HG03159 (cell line): ENCODE results near the gene CHMP6.

Experiments
- ATAC-seq: cut with Tn5 transposase; IDR thresholded peaks from one replicate; pipeline ENCODE4 v1.9.1; 2021; ENCODE audit warnings: mild to moderate bottlenecking, moderate library complexity; ENCODE audit not compliant: unreplicated experiment

CHMP6 gene

GRCh38 chr17:80970762-80971703 is 20.6 kb upstream of the CHMP6 start:
- ATAC-seq, result no peak

DNA sequence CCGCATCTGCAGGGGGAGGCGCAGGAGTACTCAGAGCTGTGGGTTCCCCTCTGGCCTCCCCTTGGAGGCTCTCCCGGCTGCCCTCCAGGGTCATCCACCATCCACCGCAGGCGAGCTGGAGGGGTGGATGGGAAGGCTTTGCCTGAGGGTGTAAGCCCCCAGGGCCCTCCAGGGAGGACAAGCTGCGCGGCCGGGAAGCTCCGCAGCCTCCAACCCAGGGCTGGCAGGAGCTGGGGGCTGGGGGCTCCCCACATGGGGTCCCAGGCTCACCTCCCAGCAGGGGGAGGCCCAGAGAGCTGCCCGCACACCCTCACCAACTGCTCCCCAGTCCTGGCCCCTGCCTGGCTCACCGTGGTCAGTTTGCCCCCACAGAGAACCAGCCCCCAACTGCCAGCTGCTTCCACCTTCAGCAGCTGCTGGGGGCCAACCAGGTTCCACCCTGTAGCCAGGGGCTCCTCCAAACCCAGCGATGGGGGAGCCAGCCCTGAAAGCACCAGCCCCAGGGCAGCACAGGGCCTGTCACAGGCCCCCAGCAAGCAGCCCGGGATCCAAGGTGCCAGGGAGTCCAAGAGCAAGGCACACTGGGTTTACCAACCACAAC is 19.8 kb upstream of the CHMP6 start:
- ATAC-seq, result no peak

DNA sequence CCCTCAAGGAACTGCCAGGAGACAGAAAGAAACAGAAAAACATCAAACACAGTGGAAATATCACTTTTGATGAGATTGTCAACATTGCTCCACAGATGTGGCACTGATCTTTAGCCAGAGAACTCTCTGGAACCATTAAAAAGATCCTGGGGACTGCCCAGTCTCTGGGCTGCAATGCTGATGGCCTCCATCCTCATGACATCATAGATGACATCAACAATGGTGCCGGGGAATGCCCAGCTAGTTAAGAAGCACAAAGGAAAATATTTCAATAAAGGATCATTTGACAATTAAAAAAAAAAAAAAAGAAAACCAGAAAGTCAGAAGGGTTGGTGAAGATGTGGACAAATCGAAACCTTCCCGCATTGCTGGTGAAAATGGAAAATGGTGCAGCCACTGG is 14.9 kb upstream of the CHMP6 start:
- no peak for ATAC-seq

GRCh38 chr17:80977172-80977571 is 14.5 kb upstream of the CHMP6 start:
- ATAC-seq, result no peak

GRCh38 chr17:80978499-80979497 is 12.8 kb upstream of the CHMP6 start:
- ATAC-seq, result no peak

DNA sequence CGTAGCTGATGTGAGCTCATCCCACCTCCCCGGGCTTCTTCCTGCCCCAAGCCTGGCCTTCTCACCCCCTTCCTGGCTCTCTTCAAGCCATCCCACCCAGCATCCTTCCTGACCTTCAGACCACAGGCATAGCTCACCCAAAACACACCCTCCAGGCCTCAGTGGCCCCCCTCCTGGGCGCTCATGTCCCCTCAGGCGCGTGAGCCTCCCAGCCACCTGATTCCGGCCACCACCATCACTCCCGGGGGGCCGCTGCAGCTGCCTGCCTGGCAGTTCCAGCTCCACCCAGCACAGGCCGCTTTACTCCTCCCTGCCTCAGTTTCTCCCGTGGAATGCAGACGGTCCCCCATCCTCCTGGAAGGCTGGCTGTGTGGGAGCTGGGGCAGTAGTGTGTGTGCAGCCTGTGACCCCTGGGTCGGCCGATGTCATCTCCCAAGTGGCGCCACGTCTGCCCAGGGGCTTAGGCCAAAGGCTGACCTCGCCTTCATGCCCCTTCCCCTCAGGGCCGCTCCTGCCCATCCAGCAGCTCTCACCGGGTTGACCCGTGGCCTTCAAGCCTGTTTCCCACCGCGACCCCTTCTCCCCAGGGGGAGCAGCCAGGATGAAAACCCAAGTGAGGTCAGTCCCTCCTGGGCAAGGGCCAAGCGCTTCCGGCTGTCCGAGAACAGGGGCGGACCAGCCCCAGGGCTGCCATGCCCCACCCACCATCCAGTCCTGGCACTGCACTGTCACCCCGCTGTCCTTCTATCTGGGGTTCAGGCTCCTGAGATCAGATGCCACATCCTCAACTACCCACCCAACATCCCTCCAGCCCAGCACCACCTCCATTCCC is 11.9 kb upstream of the CHMP6 start:
- no peak for ATAC-seq

DNA sequence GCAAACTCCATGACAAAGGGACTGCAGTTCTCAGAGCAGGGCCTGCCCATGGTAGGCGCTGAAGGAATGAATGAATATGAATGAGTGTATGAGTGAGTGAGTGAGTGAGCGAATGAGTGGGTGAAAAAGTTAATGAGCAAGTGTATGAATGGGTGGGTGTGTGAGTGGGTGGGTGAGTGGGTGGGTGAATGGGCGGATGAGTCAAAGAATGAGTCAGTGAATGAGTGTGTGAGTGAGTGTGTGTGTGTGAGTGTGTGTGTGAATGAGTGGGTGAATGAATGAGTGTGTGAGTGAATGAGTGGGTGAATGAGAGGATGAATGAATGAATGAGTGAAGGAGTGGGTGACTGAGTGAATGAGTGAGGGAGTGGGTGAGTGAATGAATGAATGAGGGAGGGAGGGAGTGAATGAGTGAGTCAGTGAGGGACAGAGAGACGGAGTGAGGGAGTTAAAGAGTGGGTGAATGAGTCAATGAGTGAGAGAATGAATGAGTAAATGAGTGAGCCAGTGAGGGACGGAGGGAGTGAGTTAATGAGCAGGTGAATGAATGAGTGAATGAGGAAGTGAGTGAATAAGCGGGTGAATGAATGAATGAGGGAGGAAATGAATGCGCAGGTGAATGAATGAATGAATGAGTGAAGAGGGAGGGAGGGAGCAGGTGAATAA is 11.1 kb upstream of the CHMP6 start:
- no peak for ATAC-seq

DNA sequence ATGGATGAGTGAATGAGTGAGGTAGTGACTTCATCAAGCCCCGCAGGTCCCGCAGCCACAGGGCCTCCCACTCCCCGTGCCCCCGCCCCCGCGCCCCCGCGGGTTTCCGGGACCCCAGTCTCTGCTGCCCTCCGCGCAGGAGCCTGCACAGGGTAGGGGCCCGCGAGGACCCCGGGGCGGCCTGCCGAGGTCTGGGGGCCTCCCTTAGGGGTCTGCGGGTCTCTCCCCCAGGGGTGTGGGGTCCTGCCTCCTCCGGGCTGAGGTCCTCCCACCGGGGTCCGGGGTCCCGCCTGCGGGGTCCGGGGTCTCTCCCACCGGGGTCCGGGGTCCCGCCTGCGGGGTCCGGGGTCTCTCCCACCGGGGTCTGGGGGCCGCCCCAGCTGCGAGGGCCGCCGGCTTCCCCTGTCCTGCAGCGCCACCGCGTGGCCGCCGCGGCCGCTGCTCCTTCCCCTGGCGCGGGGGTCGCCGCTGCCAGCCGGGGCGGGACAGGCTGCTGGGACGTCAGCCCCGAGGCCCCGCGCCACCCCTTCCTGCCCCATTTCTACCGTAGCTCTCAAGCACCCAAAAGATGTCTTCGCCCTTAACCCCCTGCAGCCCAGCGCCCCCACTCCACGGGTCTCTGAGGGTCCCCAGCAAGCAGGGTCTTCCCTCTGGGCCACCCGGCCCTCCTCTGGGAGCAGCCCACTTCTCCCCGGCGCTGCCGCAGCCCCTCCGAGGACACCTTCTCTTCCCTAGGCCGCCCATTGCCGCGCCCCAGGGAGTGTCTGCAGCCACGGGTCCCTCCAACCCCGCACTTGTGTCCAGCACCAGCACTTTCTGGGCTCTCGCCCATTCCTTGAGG is 10.4 kb upstream of the CHMP6 start:
- ATAC-seq, result no peak

DNA sequence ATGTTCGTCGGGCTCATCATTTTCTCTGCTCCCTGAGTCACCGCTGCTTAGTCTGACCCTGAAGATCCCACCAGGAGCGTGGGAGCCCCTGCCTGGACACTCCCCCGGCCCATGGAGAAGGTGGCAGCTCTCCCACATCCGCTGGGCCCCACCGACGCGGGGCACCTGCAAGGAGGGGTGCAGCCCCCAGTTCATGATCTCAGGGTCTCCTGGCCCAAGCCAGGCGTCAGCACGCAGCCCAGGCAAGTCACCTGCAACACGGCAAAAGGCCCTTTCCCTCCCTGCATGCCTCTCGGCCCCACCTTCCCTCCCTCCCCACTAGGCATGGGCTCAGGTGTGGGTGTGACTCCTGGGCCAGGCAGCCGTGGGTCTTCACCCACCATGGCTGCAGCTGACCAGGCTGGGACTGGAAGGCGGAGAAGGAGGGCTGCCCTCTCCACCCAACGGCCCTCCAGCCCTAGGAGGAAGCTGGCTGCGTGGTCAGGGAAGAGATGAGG is 9.7 kb upstream of the CHMP6 start:
- no peak for ATAC-seq

DNA sequence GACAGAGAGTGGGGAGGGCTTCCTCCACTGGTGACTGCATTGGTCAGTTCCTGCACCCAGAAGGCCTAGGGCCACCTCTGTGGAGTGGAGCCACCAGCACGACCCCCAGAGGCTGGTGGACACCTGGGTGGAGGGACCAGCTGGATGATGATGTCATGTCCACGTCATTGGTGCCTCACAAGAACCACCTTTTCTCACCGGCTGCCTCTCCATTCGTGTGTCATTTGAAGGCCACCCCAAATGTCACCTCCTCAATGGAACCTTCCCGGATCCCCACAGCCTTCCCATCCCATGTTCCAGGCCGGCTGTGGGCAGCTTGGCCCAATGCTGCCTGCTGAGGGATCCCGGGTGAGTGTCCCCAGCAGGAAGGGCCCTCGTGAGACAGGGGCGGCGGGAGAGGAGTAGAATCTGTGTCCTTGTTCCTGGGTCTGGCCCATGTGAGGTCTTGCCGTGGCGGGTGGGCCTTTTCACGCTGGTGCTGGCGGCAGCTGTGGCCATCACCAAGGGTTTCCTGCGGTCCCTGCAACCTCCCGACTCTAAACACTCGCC is 9.1 kb upstream of the CHMP6 start:
- no peak for ATAC-seq

DNA sequence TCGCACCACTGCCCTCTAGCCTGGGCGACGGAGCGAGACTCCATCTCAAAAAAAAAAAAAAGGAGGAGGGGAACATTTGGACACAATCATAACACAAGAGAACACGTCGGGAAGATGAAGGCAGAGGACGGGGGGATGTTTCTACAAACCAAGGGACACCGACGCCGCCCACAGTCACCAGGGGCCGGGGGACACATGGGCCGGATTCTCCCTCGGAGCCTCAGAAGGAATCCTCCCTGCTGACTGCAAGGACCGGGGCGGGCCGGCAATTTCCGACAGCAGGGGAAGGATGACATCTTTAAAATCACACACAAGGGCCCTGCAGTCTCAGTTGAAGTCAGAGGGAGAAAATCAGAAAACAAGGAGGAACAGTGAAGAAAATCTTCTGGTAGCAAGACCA is 8.1 kb upstream of the CHMP6 start:
- ATAC-seq, result no peak

- no peak for ATAC-seq
These were observed 6.9 kb upstream of the CHMP6 start for GRCh38 chr17:80984749-80985148.

GRCh38 chr17:80986046-80986445 is 5.6 kb upstream of the CHMP6 start:
- no peak for ATAC-seq

- no peak for ATAC-seq
These were observed 4.7 kb upstream of the CHMP6 start for GRCh38 chr17:80986816-80987475.

- ATAC-seq, result no peak
These were observed 3.6 kb upstream of the CHMP6 start for GRCh38 chr17:80987941-80988461.

DNA sequence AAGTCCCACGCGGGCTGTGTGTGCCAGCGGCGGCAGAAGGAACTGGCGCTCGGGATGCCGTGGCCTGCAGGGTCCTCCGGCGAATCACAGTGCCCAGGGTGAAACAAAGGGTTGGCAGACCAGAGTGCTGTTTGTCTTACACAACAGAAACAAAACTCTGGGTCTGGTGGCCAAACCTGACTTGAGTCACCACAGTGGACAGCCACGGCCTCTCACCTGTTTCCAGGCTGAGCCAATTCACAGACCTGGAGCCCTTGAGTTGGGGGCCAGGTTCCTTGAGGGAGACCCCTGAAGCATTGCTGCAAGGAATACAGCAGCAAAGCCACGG is 2.1 kb upstream of the CHMP6 start:
- ATAC-seq, result no peak

DNA sequence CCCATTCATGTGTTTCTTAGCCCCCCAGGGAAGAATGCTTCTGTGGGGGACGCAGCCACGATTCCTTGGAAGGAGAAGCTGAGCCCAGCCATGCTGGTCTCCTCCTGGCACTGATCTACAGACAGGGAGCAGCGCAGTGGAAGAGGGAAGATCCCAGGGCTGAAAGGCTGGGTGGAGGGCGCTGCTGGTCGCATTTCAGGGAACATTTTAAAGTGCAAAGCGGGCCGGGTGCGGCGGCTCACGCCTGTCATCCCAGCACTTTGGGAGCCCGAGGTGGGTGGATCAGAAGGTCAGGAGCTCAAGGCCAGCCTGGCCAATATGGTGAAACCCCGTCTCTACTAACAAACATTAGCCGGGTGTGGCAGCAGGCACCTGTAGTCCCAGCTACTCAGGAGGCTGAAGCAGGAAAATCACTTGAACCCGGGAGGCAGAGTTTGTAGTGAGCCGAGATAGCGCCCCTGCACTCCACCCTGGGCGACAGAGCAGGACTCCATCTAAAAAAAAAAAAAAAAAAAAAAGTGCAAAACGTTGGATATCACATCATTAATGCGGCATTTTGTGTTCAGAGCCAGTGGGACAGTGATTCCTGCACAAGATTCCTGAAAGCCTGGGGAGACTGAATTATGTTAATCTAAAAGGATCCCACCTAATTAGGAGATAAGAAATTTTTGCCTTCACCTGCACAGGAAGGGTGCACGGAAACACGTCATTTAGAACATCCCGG is 558 bp upstream of the CHMP6 start:
- ATAC-seq, result no peak
